GM18498 (cell line): ENCODE data around the gene LBR.
"Not testable (repeated sequence)": the region's sequence is repeated elsewhere in the genome, so short reads cannot be mapped to it uniquely, and the experiment has no call there.

ENCODE experiments used
- ATAC-seq: cut with Tn5 transposase; IDR thresholded peaks from one replicate; pipeline ENCODE4 v1.9.1; 2021; ENCODE audit warnings: mild to moderate bottlenecking, moderate library complexity; ENCODE audit not compliant: unreplicated experiment

LBR gene

GRCh38 chr1:225427235-225428067 lies at the start of gene LBR:
Gene LBR (minus strand): TSS chr1:225428038. CDS start chr1:225424075, 3,963 bp downstream.
- ATAC-seq: peak; percentile 38

DNA sequence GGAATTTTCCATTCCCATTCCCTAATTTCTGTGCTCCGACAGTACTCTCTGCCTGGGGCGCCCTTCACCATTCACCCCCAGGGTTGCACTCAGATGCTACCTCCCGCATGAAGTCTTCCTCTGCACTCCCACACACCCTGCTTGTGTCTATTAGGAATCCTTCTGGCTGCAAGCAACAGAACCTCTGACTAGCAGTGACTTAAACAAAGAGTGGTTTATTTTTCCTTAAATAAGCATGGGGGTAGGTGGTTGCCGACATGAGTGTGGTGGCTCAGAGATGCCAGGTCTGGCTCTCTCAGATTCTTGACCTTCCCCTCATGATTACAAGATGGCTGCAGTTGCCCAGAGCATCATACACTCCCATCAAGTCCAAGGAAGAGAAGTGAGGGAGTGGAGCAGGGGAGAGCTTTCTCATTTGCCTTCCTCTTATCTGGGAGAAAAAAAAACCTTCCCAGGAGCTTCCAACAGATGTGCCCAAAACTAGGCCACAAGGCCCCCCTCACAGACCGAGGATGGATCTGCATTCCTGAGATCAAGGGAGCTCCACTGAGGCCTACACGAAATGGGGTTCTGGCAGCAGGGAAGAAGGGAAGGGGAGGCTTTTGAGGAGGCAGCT lies 49.6 kb upstream of the LBR start:
- no peak for ATAC-seq

DNA sequence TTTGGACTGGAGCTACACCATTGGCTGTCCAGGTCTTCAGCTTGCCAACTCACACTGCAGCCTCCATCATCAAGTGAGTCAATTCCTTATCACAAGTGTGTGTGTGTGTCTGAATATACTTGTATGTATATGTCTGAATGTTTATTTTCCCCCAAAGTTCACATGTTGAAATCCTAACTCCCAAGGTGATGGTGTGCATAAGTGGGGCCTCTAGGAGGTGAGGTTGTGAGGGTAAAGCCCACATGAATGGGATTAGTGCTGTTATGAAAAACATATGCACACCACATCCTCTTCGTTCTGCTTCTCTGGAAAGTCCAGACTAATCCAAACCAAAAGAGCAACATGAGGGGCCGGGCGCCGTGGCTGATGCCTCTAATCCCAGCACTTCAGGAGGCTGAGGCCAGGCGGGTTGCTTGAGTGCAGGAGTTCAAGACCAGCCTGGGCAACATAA lies 48.7 kb upstream of the LBR start:
- no peak for ATAC-seq

GRCh38 chr1:225476100-225476511 lies 48.3 kb upstream of the LBR start:
- ATAC-seq: no peak

GRCh38 chr1:225474986-225475820 lies 47.4 kb upstream of the LBR start:
- ATAC-seq: peak; percentile 79

- no peak for ATAC-seq
Measured at GRCh38 chr1:225474439-225474985, 46.7 kb upstream of the LBR start.

DNA sequence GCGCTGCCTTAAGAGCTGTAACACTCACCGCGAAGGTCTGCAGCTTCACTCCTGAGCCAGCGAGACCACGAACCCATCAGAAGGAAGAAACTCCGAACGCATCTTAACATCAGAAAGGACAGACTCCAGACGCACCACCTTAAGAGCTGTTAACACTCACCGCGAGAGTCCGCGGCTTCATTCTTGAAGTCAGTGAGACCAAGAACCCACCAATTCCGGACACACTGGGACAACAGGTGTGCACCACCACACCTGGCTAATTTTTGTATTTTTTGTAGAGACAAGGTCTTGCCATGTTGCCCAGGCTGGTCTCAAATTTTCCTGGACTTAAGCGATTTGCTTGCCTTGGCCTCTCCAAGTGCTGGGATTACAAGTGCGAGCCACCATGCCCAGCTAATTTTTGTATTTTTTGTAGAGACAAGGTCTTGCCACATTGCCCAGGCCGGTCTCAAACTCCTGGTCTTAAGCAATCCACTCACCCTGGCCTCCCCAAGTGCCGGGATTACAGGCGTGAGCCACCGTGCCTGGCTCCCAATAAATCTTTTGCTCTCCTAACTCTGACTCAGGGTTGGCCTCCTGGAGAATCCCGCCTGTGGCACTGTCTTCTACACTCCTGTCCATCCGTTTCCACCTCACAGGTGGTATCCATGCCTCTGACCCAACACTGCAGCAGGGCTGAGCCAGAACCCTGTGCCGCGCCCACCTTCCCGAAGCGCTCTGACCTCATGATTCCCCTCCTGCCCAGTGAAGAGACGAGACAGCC lies 46.0 kb upstream of the LBR start:
- ATAC-seq: not testable (repeated sequence)

DNA sequence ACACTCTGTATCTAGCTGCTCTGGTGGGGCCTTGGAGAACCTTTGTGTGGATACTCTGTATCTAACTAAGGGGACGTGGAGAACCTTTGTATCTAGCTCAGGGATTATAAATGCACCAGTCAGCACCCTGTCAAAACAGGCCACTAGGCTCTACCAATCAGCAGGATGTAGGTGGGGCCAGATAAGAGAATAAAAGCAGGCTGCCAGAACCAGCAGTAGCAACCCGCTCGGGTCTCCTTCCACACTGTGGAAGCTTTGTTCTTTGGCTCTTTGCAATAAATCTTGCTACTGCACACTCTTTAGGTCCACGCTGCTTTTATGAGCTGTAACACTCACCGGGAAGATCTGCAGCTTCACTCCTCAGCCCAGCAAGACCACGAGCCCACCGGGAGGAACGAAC lies 45.4 kb upstream of the LBR start:
- ATAC-seq: not testable (repeated sequence)

DNA sequence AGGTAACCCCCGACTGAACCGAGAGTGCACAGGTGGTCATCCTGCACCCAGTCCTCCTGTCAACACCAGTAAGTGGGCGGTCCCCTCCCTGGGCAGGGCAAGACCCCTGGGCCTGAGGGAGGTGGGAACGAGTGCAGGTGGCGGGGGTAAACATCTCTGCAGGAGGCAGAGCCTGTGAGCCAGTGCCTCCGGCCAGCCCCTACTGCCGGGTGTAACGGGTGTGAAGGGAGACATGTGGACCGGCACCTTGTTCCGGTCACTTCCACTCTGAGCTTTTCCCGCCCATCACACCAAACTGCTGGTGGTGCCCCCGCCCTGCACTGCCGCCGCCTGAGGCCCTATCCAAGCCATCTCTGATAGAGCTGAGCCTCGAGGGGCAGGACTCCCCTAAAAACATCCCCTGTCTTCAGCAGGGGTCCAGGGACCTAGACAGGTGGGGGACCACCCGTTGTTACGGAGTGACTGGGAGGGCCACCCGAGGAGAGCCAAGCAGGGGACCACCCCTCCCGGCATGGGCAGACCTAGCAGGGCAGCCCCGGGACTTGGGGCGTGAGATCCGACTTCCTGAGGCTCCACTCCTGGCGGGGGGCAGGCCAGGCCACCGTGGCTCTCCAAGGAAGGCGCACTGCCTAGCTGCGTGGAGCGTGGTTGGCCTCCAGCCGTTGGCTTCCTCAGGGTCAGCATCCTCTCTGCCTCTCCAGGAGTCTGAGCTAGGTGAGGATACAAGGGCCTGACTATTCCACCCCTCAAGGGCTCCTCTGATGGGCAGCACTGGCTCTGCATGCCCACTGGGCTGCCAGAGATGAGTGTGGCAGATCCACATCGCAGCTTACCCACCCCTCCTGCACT lies 43.8 kb upstream of the LBR start:
- ATAC-seq: no peak

DNA sequence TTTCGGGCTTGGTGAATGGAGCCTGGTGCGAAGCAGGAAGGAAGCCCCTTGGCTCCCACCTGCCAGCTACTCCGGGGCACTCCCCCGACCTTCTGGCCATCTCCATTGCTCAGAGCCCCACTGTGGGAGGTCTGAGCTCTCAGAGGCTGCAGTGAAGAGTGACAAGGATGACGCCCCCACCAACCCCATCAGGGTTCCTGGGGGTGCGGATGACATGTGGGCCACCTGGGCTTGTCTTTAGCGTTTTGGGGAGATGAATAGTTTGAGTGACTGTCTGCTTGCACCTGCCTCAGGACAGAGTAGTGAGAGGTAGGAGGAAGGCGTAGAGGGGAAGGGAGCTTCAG lies 43.2 kb upstream of the LBR start:
- ATAC-seq: no peak

- no peak for ATAC-seq
Measured at GRCh38 chr1:225470211-225471108, 42.6 kb upstream of the LBR start.

DNA sequence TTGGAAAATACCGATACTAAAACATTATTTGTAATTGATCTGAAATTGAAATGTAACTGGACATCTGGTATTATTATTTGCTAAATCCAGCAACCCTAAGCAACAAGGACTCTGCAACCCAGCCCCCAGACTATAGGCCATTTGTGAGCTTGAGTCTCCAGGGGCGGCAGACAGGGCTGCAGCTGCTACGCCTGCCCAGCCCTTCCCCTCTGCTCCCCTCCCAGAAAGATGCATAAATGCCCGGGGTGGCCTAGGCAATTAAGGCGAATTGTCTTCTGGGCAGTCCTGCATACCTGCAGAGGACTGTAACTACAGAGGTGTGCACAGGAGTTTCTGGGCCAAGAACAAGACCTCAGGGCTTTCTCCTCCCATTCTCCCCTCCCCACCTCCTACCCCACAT lies 41.2 kb upstream of the LBR start:
- ATAC-seq: no peak

DNA sequence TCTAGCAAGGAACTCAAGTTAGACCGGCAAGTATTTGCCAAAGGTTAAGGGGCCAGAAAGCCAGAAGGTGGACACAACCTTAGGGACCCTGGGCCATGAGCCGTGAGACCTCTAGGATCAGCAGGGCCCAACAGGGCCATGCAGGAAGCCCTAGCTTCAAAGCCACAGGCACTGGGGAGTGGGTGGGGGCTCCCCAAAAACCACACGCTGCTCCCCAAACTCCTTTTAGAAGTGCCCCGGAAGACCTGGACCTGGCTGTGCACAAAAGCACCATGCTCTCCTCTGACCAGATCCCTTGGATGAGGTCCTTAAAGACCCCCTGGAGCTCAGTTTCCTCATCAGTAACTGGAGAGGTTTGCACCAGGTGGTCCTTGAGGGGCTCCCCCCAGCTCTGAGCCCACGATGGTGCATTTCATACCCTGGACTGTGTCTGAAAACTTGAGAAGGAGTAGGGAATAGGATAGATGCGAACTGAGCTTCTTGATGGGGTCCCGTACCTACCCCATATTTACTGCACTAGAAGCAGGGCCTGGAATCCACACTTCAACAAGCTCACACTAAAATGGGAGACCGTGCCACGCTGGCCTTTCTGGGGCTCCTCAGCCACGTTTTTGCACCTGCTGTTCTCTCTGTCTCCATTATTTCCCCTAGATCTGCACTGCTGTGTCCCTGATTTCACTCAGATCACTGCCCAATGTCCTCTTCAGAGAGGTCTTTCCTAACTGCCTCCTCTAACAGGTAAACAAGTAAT lies 40.6 kb upstream of the LBR start:
- no peak for ATAC-seq

GRCh38 chr1:225467193-225468020 lies 39.6 kb upstream of the LBR start:
- ATAC-seq: peak; percentile 94

GRCh38 chr1:225466848-225467192 lies 39.0 kb upstream of the LBR start:
- no peak for ATAC-seq

- ATAC-seq: no peak
Measured at GRCh38 chr1:225465793-225466517, 38.1 kb upstream of the LBR start.
